ENCODE data around the gene MRPL30. TPM values are rescaled to one million over a fixed set of nuclear protein-coding genes. Genes with fewer than 3 reads are reported as not detected.

MRPL30 gene
- total and polyA plus RNA-seq, 2 of the 8 experiments (the other 6 are each of a cell fraction or from before 2014, with no cell fraction given), result 22.3 to 46.2 TPM

- TF ChIP-seq BACH1 (IDR thresholded peaks at IDR 0.05; ENCODE audit: low read length) (peak; percentile 54; the same call in 1 of the 2 replicates), CTBP2 (IDR thresholded peaks at IDR 0.05; ENCODE audit: borderline replicate concordance, insufficient read depth, insufficient read length, low read length) (no peak), RNF2 (IDR thresholded peaks at IDR 0.05; ENCODE audit: borderline replicate concordance, low read depth, low read length, missing control alignments, poor library complexity, severe bottlenecking) (no peak), CREB1 (IDR thresholded peaks at IDR 0.05) (peak; percentile 80), CBX8 (IDR thresholded peaks at IDR 0.05; ENCODE audit: borderline replicate concordance, low read depth, low read length) (no peak), TEAD4 (IDR thresholded peaks at IDR 0.05; ENCODE audit: low read depth, low read length) (0 out of 2 replicates have a peak, but pooled peaks have one; percentile 4), HDAC2 (IDR thresholded peaks at IDR 0.05; ENCODE audit: borderline replicate concordance in 1 of 2, low read depth in 2 of 2, low read length in 2 of 2) (peak in 1 of 2 experiments; percentile 66; a peak in 2 of 4 replicates), CHD7 (IDR thresholded peaks at IDR 0.05; ENCODE audit: insufficient replicate concordance, low read length) (no peak)
These were observed 26.1 kb upstream of the MRPL30 start, which contains the start of the genes LIPT1 and TSGA10 (continued) for GRCh38 chr2:99154643-99155536.
